ENCODE results near the gene SLC22A23.

SLC22A23 gene, protein sequence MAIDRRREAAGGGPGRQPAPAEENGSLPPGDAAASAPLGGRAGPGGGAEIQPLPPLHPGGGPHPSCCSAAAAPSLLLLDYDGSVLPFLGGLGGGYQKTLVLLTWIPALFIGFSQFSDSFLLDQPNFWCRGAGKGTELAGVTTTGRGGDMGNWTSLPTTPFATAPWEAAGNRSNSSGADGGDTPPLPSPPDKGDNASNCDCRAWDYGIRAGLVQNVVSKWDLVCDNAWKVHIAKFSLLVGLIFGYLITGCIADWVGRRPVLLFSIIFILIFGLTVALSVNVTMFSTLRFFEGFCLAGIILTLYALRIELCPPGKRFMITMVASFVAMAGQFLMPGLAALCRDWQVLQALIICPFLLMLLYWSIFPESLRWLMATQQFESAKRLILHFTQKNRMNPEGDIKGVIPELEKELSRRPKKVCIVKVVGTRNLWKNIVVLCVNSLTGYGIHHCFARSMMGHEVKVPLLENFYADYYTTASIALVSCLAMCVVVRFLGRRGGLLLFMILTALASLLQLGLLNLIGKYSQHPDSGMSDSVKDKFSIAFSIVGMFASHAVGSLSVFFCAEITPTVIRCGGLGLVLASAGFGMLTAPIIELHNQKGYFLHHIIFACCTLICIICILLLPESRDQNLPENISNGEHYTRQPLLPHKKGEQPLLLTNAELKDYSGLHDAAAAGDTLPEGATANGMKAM

GRCh38 chr6:3456898-3457709 is at the start of gene SLC22A23:
SLC22A23 (minus strand) TSS chr6:3457050; CDS start chr6:3456559, 491 bp downstream.
- H3K36me3 Mint-ChIP-seq, result no peaks in the 10 kb centered on the region
- H3K27ac Mint-ChIP-seq, result peak within 1 kb of the TSS; percentile 30
- H3K4me3 Mint-ChIP-seq, result peak within 1 kb of the TSS; percentile 82
- H3K9me3 Mint-ChIP-seq, result no peaks in the 10 kb centered on the region
- H3K27me3 Mint-ChIP-seq, result peaks cover 4% of the 10 kb centered on the region
- H3K4me1 Mint-ChIP-seq, result peaks cover 11% of the 10 kb centered on the region

DNA sequence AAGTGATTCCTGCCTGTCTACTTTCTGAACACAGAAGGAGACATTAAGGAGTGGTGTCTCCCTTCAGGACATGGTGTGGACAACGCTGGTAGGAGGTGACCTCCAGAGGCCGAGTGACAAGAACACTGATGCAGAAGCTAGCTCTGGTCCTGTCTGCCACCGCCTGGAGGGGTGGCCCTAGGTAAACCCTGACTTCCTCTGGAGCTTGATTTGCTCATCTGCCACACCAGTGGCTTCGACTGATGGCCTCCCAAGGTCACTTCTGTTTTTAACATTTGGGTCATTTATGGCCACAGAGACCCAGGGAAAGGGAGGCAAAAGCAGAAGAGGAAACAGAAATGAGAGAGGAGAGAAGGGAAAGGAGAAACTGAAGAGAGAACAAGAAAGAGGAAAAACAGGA is 49.4 kb upstream of the SLC22A23 start:
- H3K4me3 Mint-ChIP-seq, result no peak overlapping the region
- H3K36me3 Mint-ChIP-seq, result no peaks in the 10 kb centered on the region
- H3K27me3 Mint-ChIP-seq, result peaks cover 2% of the 10 kb centered on the region
- no peaks in the 10 kb centered on the region for H3K4me1 Mint-ChIP-seq
- H3K9me3 Mint-ChIP-seq, result no peaks in the 10 kb centered on the region
- no peak overlapping the region for H3K27ac Mint-ChIP-seq

DNA sequence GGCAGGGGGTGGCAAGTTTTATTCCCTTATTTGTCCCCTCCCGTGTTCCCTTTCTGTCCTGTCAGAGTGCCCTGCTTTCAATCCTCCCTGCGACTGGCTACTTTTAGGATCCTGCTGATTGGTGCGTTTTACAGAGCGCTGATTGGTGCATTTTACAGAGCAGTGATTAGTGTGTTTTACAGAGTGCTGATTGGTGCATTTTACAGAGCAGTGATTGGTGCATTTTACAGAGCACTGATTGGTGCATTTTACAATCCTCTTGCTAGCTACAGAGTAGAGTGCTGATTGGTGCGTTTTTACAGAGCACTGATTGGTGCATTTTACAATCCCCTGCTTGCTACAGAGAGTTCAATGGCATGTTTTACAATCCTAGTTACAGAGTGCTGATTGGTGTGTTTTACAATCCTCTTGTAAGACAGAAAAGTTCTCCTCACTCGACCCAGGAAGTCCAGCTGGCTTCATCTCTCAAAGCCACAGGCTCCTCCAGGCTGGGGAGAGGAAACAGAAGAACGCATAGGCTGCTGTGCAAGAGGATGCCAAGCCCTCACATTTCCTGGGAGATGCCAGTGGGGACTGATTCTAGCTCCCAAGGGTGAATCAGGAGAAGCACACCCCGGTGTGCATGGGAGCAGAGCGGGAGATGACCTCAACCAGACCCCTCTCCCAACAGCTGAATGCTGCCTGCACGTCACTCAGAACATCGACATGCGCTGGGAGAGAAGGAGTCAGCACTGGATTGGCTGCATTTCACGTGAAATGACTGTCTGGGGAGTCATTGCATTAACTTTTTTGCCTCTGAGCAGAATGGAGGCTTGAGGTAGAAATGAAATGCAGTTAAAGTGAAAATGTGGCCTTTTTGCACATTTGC is 48.3 kb upstream of the SLC22A23 start:
- no peaks in the 10 kb centered on the region for H3K9me3 Mint-ChIP-seq
- H3K27me3 Mint-ChIP-seq, result peaks cover 2% of the 10 kb centered on the region
- no peaks in the 10 kb centered on the region for H3K36me3 Mint-ChIP-seq
- no peaks in the 10 kb centered on the region for H3K4me1 Mint-ChIP-seq
- H3K27ac Mint-ChIP-seq, result no peak overlapping the region
- no peak overlapping the region for H3K4me3 Mint-ChIP-seq

DNA sequence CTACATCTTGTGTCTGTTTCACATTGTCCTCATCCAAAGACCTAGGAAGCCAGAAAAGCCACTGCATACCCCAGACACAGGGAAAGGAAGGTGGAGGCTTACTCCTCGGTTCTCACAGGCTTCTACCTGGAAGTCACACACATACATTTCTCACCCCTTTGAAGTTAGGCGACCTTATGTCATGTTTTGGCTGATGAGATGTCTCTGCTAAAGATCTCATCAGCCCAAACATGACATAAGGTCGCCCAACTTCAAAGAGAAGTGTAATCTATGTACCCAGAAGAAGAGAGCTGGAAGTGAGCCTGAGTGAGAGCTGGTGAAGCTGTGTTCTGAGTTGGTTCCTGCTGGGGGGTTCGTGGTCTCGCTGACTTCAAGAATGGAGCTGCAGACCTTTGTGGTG is 47.5 kb upstream of the SLC22A23 start:
- no peak overlapping the region for H3K4me3 Mint-ChIP-seq
- H3K27ac Mint-ChIP-seq, result no peak overlapping the region
- no peaks in the 10 kb centered on the region for H3K36me3 Mint-ChIP-seq
- peaks cover 2% of the 10 kb centered on the region for H3K27me3 Mint-ChIP-seq
- H3K9me3 Mint-ChIP-seq, result no peaks in the 10 kb centered on the region
- H3K4me1 Mint-ChIP-seq, result no peaks in the 10 kb centered on the region

GRCh38 chr6:3501826-3502500 is 45.1 kb upstream of the SLC22A23 start:
- H3K4me3 Mint-ChIP-seq, result no peak overlapping the region
- no peaks in the 10 kb centered on the region for H3K4me1 Mint-ChIP-seq
- no peak overlapping the region for H3K27ac Mint-ChIP-seq
- H3K27me3 Mint-ChIP-seq, result no peaks in the 10 kb centered on the region
- no peaks in the 10 kb centered on the region for H3K9me3 Mint-ChIP-seq
- no peaks in the 10 kb centered on the region for H3K36me3 Mint-ChIP-seq

DNA sequence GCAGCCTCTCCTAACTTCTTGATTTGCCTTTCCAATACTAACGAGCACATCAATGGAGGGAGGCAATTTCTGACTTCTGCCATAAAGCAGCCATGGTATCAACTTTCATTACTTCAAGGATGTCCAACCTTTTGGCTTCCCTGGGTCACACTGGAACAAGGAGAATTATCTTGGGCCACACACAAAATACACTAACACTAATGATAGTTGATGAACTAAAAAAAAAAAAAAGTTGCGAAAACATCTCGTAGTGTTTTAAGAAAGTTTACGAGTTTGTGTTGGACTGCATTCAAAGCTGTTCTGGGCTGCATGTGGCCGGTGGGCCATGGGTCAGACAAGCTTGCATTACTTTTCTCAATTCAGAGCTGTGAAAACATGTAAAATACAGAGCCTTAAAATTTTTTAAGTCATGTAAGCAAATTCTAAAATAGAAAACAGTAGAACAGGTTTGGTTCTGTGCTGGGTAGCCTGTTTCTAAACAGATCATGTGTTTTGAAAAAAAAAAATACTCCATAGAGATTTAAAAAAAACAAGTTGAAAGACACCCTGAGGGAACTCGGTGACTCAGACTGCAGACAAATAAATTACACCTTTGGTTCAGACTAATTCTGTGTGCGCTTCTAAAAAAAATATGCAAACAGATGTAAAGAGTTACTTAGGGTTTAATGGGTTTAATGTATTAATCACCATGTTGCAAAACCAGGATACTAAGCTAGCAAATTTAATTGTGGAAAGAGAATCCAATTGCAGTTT is 43.6 kb upstream of the SLC22A23 start:
- Mint-ChIP-seq H3K4me3 (no peak overlapping the region), H3K27ac (no peak overlapping the region), H3K36me3 (no peaks in the 10 kb centered on the region), H3K27me3 (no peaks in the 10 kb centered on the region), H3K4me1 (no peaks in the 10 kb centered on the region), H3K9me3 (no peaks in the 10 kb centered on the region)

DNA sequence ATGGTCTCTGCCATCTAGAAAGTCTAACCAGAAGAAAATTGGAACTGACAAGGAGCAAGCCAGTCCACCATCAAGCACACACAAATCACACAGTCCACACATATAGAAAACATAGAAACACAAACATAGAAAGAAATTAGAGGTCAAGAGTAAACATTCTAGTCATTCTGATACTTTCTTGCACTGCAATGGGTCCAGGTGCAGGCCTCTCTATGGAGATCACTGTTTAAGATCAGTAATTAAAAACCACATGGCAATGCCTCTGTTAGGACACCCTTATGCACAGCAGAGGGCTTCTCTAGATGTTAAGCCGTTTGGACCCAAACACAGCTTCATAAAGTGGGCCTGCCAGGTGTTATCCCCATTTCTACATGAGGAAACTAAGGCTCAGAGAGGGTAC is 42.8 kb upstream of the SLC22A23 start:
- Mint-ChIP-seq H3K4me3 (no peak overlapping the region), H3K36me3 (no peaks in the 10 kb centered on the region), H3K27ac (no peak overlapping the region), H3K4me1 (no peaks in the 10 kb centered on the region), H3K27me3 (peaks cover 3% of the 10 kb centered on the region), H3K9me3 (no peaks in the 10 kb centered on the region)

GRCh38 chr6:3496395-3496794 is 39.5 kb upstream of the SLC22A23 start:
- no peaks in the 10 kb centered on the region for H3K4me1 Mint-ChIP-seq

DNA sequence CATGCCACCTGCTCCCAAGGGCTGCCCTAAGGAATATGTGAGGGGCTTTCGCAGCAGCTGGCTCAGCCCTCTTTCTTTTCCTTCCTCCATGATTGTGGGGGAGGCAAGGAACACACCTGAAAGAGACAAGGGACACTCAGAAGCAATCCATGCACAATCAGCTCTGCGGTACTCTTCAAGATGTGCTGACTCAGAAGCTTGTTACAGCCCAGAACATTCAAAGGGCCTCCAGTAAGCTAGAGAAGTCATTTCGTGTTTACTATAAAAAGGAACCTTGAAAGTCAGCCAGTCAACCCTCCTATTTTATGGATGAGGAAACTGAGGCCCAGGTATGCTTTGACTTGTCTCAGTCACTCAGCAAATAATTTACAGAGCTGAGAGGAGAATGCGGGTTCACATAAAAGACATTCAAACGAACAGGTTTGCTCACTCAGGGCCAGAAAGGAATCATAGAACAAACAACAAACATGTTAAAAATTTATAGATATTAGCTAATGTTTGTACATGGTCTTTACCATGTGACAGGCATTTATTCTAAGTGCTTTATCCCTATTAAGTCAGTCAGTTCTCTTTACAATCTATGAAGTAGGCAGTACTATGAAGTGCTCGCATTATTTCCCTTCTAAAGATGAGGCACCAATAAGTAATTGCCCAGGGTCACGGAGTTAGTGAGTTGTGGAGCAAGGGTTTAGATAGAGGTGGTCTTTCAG is 37.7 kb upstream of the SLC22A23 start:
- Mint-ChIP-seq H3K9me3 (no peaks in the 10 kb centered on the region), H3K27me3 (peaks cover 3% of the 10 kb centered on the region), H3K4me1 (no peaks in the 10 kb centered on the region), H3K27ac (no peak overlapping the region), H3K4me3 (no peak overlapping the region), H3K36me3 (no peaks in the 10 kb centered on the region)

More at GRCh38 chr6:3496395-3496794, 39.5 kb upstream of the SLC22A23 start:
- Mint-ChIP-seq H3K4me3 (no peak overlapping the region), H3K36me3 (no peaks in the 10 kb centered on the region), H3K27ac (no peak overlapping the region), H3K9me3 (no peaks in the 10 kb centered on the region), H3K27me3 (peaks cover 3% of the 10 kb centered on the region)

DNA sequence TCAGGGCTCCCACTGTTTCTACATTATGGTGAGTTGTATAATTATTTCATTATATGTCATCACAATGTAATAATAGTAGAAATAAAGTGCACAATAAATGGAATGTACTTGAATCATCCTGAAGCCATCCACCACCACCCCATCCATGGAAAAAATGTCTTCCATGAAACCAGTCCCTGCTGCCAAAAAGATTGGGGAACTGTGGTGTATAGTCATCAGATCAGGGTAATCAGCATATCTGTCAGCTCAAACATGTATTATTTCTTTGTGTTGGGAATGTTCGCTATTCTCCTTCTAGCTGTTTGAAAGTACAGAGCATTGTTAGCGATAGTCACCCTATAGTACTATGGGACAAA is 33.8 kb upstream of the SLC22A23 start:
- H3K27me3 Mint-ChIP-seq, result peaks cover 6% of the 10 kb centered on the region
- no peaks in the 10 kb centered on the region for H3K36me3 Mint-ChIP-seq
- H3K4me1 Mint-ChIP-seq, result no peaks in the 10 kb centered on the region
- no peak overlapping the region for H3K4me3 Mint-ChIP-seq
- no peak overlapping the region for H3K27ac Mint-ChIP-seq
- H3K9me3 Mint-ChIP-seq, result no peaks in the 10 kb centered on the region

DNA sequence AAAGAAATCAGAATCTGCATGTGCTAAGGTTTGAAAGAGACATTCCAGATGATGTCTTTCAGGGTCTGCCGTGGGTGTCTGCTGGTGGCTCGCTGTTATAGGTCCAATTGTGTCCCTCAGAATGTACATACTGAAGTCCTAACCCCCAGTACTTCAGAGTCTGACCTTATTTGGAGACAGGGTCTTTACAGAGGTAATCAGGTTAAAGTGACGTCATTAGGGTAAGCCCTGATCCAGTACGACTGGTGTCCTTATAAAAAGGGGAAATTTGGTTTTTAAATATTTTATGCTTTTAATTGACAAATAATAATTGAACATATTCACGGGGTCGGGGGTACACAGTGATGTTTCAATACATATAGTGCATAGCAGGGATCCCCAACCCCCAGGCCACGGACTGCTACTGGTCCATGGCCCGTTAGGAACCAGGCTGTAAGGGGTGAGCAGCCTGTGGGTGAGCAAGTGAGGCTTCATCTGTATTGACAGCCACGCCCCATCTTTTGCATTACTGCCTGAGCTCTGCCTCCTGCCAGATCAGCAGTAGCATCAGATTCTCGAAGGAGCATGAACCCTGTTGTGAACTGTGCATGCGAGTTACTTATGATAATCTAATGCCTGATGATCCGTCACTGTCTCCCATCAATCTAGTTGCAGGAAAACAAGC is 33.2 kb upstream of the SLC22A23 start:
- no peak overlapping the region for H3K27ac Mint-ChIP-seq
- H3K4me1 Mint-ChIP-seq, result no peaks in the 10 kb centered on the region
- no peaks in the 10 kb centered on the region for H3K9me3 Mint-ChIP-seq
- H3K27me3 Mint-ChIP-seq, result peaks cover 6% of the 10 kb centered on the region
- no peak overlapping the region for H3K4me3 Mint-ChIP-seq
- H3K36me3 Mint-ChIP-seq, result no peaks in the 10 kb centered on the region

- Mint-ChIP-seq H3K36me3 (no peaks in the 10 kb centered on the region), H3K27me3 (peaks cover 3% of the 10 kb centered on the region), H3K9me3 (no peaks in the 10 kb centered on the region), H3K4me1 (no peaks in the 10 kb centered on the region), H3K27ac (no peak overlapping the region), H3K4me3 (no peak overlapping the region)
Observed at GRCh38 chr6:3489027-3489757, 32.3 kb upstream of the SLC22A23 start.

DNA sequence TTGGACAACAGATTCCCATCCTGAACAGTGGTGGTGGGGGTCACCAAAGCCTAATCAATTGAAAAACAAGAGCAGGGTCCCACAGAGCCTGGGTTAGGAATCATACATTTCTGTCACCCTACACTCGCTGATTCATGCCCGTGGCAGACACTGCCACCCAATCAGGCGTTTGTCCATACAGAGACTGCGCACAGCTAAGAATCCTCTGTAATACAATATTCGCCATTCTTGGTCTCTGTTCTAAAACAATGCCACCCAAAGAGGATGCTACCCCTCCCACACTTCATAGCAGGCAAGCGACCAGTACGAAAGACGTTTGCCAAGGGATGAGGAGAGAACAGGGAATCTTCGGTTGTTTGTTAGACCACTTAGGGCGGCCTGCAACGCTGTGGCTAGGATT is 28.1 kb upstream of the SLC22A23 start:
- peaks cover 13% of the 10 kb centered on the region for H3K27me3 Mint-ChIP-seq
- no peak overlapping the region for H3K4me3 Mint-ChIP-seq
- no peak overlapping the region for H3K27ac Mint-ChIP-seq
- peaks cover 12% of the 10 kb centered on the region for H3K9me3 Mint-ChIP-seq
- no peaks in the 10 kb centered on the region for H3K4me1 Mint-ChIP-seq
- H3K36me3 Mint-ChIP-seq, result peaks cover 8% of the 10 kb centered on the region
